ENCODE data around the gene MAP2K5. TPM values are rescaled to one million over a fixed set of nuclear protein-coding genes. Genes with fewer than 3 reads are reported as not detected.

Gene MAP2K5
- total RNA-seq, 4 donors from 2014 or later: 7.7 to 15.1 (median 12.0) TPM

DNA sequence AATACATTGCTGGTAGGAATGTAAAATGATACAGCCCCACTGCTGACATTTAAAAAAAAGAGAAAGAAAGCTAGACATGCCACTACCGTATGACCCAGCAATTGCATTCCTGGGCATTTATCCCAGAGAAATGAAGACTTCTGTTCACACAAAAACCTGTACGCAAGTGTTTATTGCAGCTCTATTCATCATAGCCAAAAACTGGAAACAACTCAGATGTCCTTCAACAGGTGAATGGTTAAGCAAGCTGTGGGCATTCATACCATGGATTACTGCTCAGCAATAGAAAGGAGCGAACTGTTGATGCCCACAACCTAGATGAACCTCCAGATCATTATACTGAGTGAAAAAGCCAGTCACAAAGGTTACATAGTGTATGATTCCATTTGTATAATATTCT lies 132.5 kb downstream of the MAP2K5 start:
- Histone ChIP-seq H3K9me3 (no peaks in the 10 kb centered on the region), H3K36me3 (peaks cover 0 to 11% of the 10 kb centered on the region in 2 donors), H3K27ac (no peak overlapping the region), H3K4me3 (no peak overlapping the region), H3K27me3 (no peaks in the 10 kb centered on the region), H3K4me1 (no peaks in the 10 kb centered on the region)
- 73 to 88% methylated on average over 3 of the region's 3 CpGs for WGBS, 2 donors (ENCODE audit: low coverage in 1 of 2)
- no peak for ATAC-seq
- TF ChIP-seq, protein P1, sequence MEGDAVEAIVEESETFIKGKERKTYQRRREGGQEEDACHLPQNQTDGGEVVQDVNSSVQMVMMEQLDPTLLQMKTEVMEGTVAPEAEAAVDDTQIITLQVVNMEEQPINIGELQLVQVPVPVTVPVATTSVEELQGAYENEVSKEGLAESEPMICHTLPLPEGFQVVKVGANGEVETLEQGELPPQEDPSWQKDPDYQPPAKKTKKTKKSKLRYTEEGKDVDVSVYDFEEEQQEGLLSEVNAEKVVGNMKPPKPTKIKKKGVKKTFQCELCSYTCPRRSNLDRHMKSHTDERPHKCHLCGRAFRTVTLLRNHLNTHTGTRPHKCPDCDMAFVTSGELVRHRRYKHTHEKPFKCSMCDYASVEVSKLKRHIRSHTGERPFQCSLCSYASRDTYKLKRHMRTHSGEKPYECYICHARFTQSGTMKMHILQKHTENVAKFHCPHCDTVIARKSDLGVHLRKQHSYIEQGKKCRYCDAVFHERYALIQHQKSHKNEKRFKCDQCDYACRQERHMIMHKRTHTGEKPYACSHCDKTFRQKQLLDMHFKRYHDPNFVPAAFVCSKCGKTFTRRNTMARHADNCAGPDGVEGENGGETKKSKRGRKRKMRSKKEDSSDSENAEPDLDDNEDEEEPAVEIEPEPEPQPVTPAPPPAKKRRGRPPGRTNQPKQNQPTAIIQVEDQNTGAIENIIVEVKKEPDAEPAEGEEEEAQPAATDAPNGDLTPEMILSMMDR (IDR thresholded peaks at IDR 0.05): no peak
- TF ChIP-seq POLR2AphosphoS5 (IDR thresholded peaks at IDR 0.05) (no peak), EP300 (IDR thresholded peaks at IDR 0.05) (no peak), POLR2A (IDR thresholded peaks at IDR 0.05) (no peak)

DNA sequence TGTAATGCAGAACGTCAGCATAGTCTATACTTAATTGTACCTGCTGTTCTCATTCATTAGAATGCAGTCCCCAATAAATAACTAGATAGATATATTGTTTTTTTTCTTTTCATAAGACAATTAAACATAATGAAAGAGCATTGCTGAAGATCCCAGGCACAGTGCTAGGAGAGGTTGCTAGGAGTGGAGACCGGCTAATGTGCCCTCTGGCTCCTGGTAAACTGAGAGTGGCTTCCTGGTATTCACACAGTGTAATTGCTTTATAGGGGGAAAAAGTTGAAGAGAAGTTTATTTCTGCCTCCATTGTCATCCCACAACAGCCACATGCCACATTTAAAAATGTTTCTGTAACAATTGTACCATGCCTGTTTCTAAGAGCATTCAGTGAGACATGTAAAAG lies 135.6 kb downstream of the MAP2K5 start:
- no peak for ATAC-seq
- WGBS, 2 donors (ENCODE audit: low coverage in 1 of 2): 87 to 100% methylated on average over 1 to 2 of the region's 2 CpGs
- no peaks in the 10 kb centered on the region for H3K27me3 ChIP-seq
- no peaks in the 10 kb centered on the region for H3K4me1 ChIP-seq
- H3K4me3 ChIP-seq: no peak overlapping the region
- H3K27ac ChIP-seq: no peak overlapping the region
- H3K9me3 ChIP-seq: no peaks in the 10 kb centered on the region
- TF ChIP-seq EP300 (IDR thresholded peaks at IDR 0.05): no peak
- no peak for TF ChIP-seq POLR2A (IDR thresholded peaks at IDR 0.05)
- TF ChIP-seq, protein P1 (IDR thresholded peaks at IDR 0.05): no peak
- H3K36me3 ChIP-seq: peaks cover 0 to 21% of the 10 kb centered on the region in 2 donors

DNA sequence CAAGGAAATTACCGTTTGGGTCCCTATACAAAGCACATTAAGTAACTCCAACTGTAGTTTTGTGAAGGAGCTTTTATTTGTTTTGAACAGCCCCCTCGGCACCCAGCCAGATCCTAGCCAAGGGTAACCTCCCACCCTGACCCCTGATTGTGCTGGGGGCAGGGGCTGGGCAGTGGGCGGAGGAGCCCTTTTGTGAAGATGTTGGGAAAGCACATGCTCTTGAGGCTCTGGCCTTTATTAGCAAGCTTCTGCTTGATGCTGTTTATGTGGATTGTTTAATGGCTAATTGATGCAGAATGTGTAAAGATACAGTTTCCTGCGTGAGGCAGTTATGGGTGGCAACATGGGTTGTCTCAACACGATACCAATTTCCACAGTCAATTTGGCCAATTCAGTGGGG lies 136.5 kb downstream of the MAP2K5 start:
- no peak for ATAC-seq
- TF ChIP-seq EP300 (IDR thresholded peaks at IDR 0.05) (no peak), POLR2AphosphoS5 (IDR thresholded peaks at IDR 0.05) (no peak), POLR2A (IDR thresholded peaks at IDR 0.05) (no peak)
- TF ChIP-seq, protein P1 (IDR thresholded peaks at IDR 0.05): no peak
- no peak overlapping the region for H3K4me3 ChIP-seq
- peaks cover 0 to 21% of the 10 kb centered on the region in 2 donors for H3K36me3 ChIP-seq
- WGBS, 2 donors (ENCODE audit: low coverage in 1 of 2): 93 to 96% methylated on average over 3 to 5 of the region's 5 CpGs
- H3K27me3 ChIP-seq: no peaks in the 10 kb centered on the region
- peaks cover 0 to 7% (median 0%) of the 10 kb centered on the region in 3 donors for H3K9me3 ChIP-seq
- no peaks in the 10 kb centered on the region for H3K4me1 ChIP-seq
- H3K27ac ChIP-seq: no peak overlapping the region

DNA sequence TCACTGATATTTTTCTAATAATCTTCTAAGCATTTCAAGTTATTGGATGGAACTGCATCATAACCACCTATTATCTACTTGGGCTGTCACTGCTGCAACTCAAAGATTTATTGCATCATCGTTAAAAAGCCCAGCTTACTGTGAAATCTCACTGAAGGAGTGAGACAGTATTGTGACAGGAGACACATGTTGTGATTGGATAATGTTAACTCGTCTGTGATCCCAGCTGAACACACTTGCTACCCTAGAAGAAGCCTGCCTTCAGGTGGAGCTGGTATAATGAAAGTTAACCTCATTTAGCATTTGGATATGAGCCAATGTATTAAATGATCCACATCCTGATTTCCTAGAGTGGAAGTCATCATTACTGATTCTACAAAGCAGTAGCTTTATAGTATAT lies 138.1 kb downstream of the MAP2K5 start:
- H3K4me1 ChIP-seq: no peaks in the 10 kb centered on the region
- TF ChIP-seq, protein P1 (IDR thresholded peaks at IDR 0.05): no peak
- TF ChIP-seq POLR2A (IDR thresholded peaks at IDR 0.05) (no peak), POLR2AphosphoS5 (IDR thresholded peaks at IDR 0.05) (no peak)
- no peaks in the 10 kb centered on the region for H3K27me3 ChIP-seq
- peaks cover 0 to 22% (median 0%) of the 10 kb centered on the region in 3 donors for H3K9me3 ChIP-seq
- no peak for ATAC-seq
- 29 to 50% methylated on average over 2 of the region's 2 CpGs for WGBS, 2 donors (ENCODE audit: low coverage in 1 of 2)
- peaks cover 0 to 21% of the 10 kb centered on the region in 2 donors for H3K36me3 ChIP-seq
- H3K4me3 ChIP-seq: no peak overlapping the region
- no peak overlapping the region for H3K27ac ChIP-seq

DNA sequence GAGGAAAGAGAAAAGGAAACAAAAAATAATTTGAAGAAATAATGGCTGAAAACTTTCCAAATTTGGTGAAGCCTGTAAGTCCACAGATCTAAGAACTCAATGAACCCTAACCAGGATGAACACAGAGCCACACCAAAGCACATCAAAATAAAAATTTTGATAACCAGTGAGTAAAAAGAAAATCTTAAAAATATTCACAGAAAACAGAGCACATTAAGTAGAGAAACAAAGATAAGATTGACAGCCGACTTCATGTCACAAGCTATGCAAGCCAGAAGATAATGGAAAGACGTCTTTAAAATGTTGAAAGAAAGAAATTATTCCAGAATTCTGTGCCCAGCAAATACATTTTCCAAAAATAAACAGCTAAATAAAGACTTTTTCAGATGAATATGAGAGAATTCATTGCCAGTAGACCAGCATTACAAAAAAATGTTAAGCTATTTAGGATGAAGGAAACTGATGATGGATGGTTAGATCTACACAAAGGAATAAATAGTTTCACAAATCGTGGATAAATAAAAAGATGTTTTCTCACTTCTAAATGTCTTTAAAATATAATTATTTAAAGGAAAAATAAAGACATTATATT lies 142.6 kb downstream of the MAP2K5 start:
- no peak for ATAC-seq
- Histone ChIP-seq H3K9me3 (peaks cover 0 to 25% (median 0%) of the 10 kb centered on the region in 3 donors), H3K36me3 (peaks cover 0 to 10% of the 10 kb centered on the region in 2 donors), H3K4me3 (no peak overlapping the region), H3K4me1 (no peaks in the 10 kb centered on the region), H3K27ac (no peak overlapping the region), H3K27me3 (no peaks in the 10 kb centered on the region)
- 82% methylated on average over 3 of the region's 3 CpGs for WGBS, 2 donors (ENCODE audit: low coverage in 1 of 2)
- TF ChIP-seq POLR2A (IDR thresholded peaks at IDR 0.05) (no peak), EP300 (IDR thresholded peaks at IDR 0.05) (no peak), POLR2AphosphoS5 (IDR thresholded peaks at IDR 0.05) (no peak)
- TF ChIP-seq, protein P1 (IDR thresholded peaks at IDR 0.05): no peak
